ENCODE data around the gene FBN1. TPM values are rescaled to one million over a fixed set of nuclear protein-coding genes. Genes with fewer than 3 reads are reported as not detected.

FBN1 gene
- total RNA-seq, 2 experiments from 2014 or later = 1.1 to 1.6 TPM

GRCh38 chr15:48644467-48644826 lies 1.1 kb downstream of the FBN1 start:
- no peak overlapping the region for H3K27ac Mint-ChIP-seq
- no peaks in the 10 kb centered on the region for H3K9me3 Mint-ChIP-seq
- CTCF ChIA-PET = no interaction called here
- H3K27me3 Mint-ChIP-seq = peaks cover 54% of the 10 kb centered on the region
- peaks cover 10% of the 10 kb centered on the region for H3K4me1 Mint-ChIP-seq
- H3K36me3 Mint-ChIP-seq (ENCODE audit: low read depth) = no peaks in the 10 kb centered on the region
- H3K4me3 Mint-ChIP-seq = peak overlapping the region; percentile 48
- no peak for DNase-seq
- POLR2A ChIA-PET = no interaction called here

GRCh38 chr15:48643776-48644466 lies 1.6 kb downstream of the FBN1 start:
- no peak for DNase-seq
- Mint-ChIP-seq H3K36me3 (ENCODE audit: low read depth) (no peaks in the 10 kb centered on the region), H3K4me1 (peaks cover 10% of the 10 kb centered on the region), H3K9me3 (no peaks in the 10 kb centered on the region), H3K4me3 (peak overlapping the region; percentile 48), H3K27me3 (peaks cover 54% of the 10 kb centered on the region), H3K27ac (no peak overlapping the region)
- ChIA-PET CTCF (no interaction called here), POLR2A (no interaction called here)

- H3K4me3 Mint-ChIP-seq = no peak overlapping the region
- CTCF ChIA-PET = no interaction called here
- no peaks in the 10 kb centered on the region for H3K36me3 Mint-ChIP-seq (ENCODE audit: low read depth)
- H3K27me3 Mint-ChIP-seq = peaks cover 48% of the 10 kb centered on the region
- H3K4me1 Mint-ChIP-seq = peaks cover 10% of the 10 kb centered on the region
- H3K27ac Mint-ChIP-seq = no peak overlapping the region
- POLR2A ChIA-PET = no interaction called here
- no peak for DNase-seq
- no peaks in the 10 kb centered on the region for H3K9me3 Mint-ChIP-seq
These were observed 2.3 kb downstream of the FBN1 start for GRCh38 chr15:48643206-48643605.

GRCh38 chr15:48642795-48643194 lies 2.7 kb downstream of the FBN1 start:
- no peak overlapping the region for H3K27ac Mint-ChIP-seq
- H3K4me1 Mint-ChIP-seq = peaks cover 10% of the 10 kb centered on the region
- CTCF ChIA-PET = no interaction called here
- H3K36me3 Mint-ChIP-seq (ENCODE audit: low read depth) = no peaks in the 10 kb centered on the region
- no peaks in the 10 kb centered on the region for H3K9me3 Mint-ChIP-seq
- H3K27me3 Mint-ChIP-seq = peaks cover 47% of the 10 kb centered on the region
- POLR2A ChIA-PET = no interaction called here
- no peak for DNase-seq
- H3K4me3 Mint-ChIP-seq = no peak overlapping the region

- H3K27ac Mint-ChIP-seq = no peak overlapping the region
- no peak overlapping the region for H3K4me3 Mint-ChIP-seq
- POLR2A ChIA-PET = no interaction called here
- DNase-seq = no peak
- H3K4me1 Mint-ChIP-seq = peaks cover 10% of the 10 kb centered on the region
- H3K9me3 Mint-ChIP-seq = no peaks in the 10 kb centered on the region
- H3K36me3 Mint-ChIP-seq (ENCODE audit: low read depth) = no peaks in the 10 kb centered on the region
- CTCF ChIA-PET = no interaction called here
- H3K27me3 Mint-ChIP-seq = peaks cover 38% of the 10 kb centered on the region
These were observed 4.1 kb downstream of the FBN1 start for GRCh38 chr15:48641416-48641815.

- H3K4me3 Mint-ChIP-seq = no peak overlapping the region
- no peak overlapping the region for H3K27ac Mint-ChIP-seq
- H3K4me1 Mint-ChIP-seq = peaks cover 4% of the 10 kb centered on the region
- H3K27me3 Mint-ChIP-seq = peaks cover 27% of the 10 kb centered on the region
- CTCF ChIA-PET = no interaction called here
- POLR2A ChIA-PET = no interaction called here
- no peaks in the 10 kb centered on the region for H3K36me3 Mint-ChIP-seq (ENCODE audit: low read depth)
- H3K9me3 Mint-ChIP-seq = no peaks in the 10 kb centered on the region
- no peak for DNase-seq
These were observed 6.5 kb downstream of the FBN1 start for GRCh38 chr15:48638963-48639362.

- Mint-ChIP-seq H3K4me3 (no peak overlapping the region), H3K4me1 (peaks cover 4% of the 10 kb centered on the region), H3K9me3 (no peaks in the 10 kb centered on the region), H3K36me3 (ENCODE audit: low read depth) (no peaks in the 10 kb centered on the region), H3K27ac (no peak overlapping the region), H3K27me3 (peaks cover 14% of the 10 kb centered on the region)
- no peak for DNase-seq
- CTCF ChIA-PET = no interaction called here
- POLR2A ChIA-PET = no interaction called here
These were observed 7.9 kb downstream of the FBN1 start for GRCh38 chr15:48637639-48638038.

- no peak overlapping the region for H3K4me3 Mint-ChIP-seq
- CTCF ChIA-PET = no interaction called here
- no peaks in the 10 kb centered on the region for H3K9me3 Mint-ChIP-seq
- no peaks in the 10 kb centered on the region for H3K36me3 Mint-ChIP-seq (ENCODE audit: low read depth)
- POLR2A ChIA-PET = no interaction called here
- H3K27ac Mint-ChIP-seq = no peak overlapping the region
- H3K4me1 Mint-ChIP-seq = peaks cover 3% of the 10 kb centered on the region
- no peak for DNase-seq
- peaks cover 8% of the 10 kb centered on the region for H3K27me3 Mint-ChIP-seq
These were observed 9.0 kb downstream of the FBN1 start for GRCh38 chr15:48636511-48636910.

GRCh38 chr15:48634893-48635292 lies 10.6 kb downstream of the FBN1 start:
- Mint-ChIP-seq H3K9me3 (no peaks in the 10 kb centered on the region), H3K27ac (no peak overlapping the region), H3K36me3 (ENCODE audit: low read depth) (no peaks in the 10 kb centered on the region), H3K4me3 (no peak overlapping the region), H3K27me3 (peaks cover 3% of the 10 kb centered on the region), H3K4me1 (no peaks in the 10 kb centered on the region)
- DNase-seq = no peak
- ChIA-PET CTCF (no interaction called here), POLR2A (no interaction called here)

GRCh38 chr15:48634096-48634495 lies 11.4 kb downstream of the FBN1 start:
- POLR2A ChIA-PET = no interaction called here
- DNase-seq = no peak
- CTCF ChIA-PET = no interaction called here
- Mint-ChIP-seq H3K36me3 (ENCODE audit: low read depth) (no peaks in the 10 kb centered on the region), H3K27me3 (peaks cover 3% of the 10 kb centered on the region), H3K4me3 (no peak overlapping the region), H3K9me3 (no peaks in the 10 kb centered on the region), H3K27ac (no peak overlapping the region), H3K4me1 (no peaks in the 10 kb centered on the region)

- Mint-ChIP-seq H3K36me3 (ENCODE audit: low read depth) (no peaks in the 10 kb centered on the region), H3K4me3 (no peak overlapping the region), H3K9me3 (no peaks in the 10 kb centered on the region), H3K4me1 (no peaks in the 10 kb centered on the region), H3K27me3 (peaks cover 3% of the 10 kb centered on the region), H3K27ac (no peak overlapping the region)
- CTCF ChIA-PET = interaction anchor here (0.6 kb wide), 1 partner anchor 847 kb away, joined by 3 read pairs; no protein-coding TSS in a partner anchor
- POLR2A ChIA-PET = no interaction called here
- DNase-seq = no peak
These were observed 12.9 kb downstream of the FBN1 start for GRCh38 chr15:48632651-48633050.

- POLR2A ChIA-PET = no interaction called here
- no peak for DNase-seq
- Mint-ChIP-seq H3K9me3 (no peaks in the 10 kb centered on the region), H3K4me3 (no peak overlapping the region), H3K36me3 (ENCODE audit: low read depth) (no peaks in the 10 kb centered on the region), H3K27me3 (peaks cover 3% of the 10 kb centered on the region), H3K27ac (no peak overlapping the region), H3K4me1 (no peaks in the 10 kb centered on the region)
- CTCF ChIA-PET = no interaction called here
These were observed 14.2 kb downstream of the FBN1 start for GRCh38 chr15:48631176-48631770.

GRCh38 chr15:48630245-48630644 lies 15.3 kb downstream of the FBN1 start:
- Mint-ChIP-seq H3K36me3 (ENCODE audit: low read depth) (no peaks in the 10 kb centered on the region), H3K4me3 (no peak overlapping the region), H3K27me3 (peaks cover 3% of the 10 kb centered on the region), H3K9me3 (no peaks in the 10 kb centered on the region), H3K27ac (no peak overlapping the region), H3K4me1 (no peaks in the 10 kb centered on the region)
- no peak for DNase-seq
- ChIA-PET POLR2A (no interaction called here), CTCF (no interaction called here)

GRCh38 chr15:48628832-48629231 lies 16.7 kb downstream of the FBN1 start:
- DNase-seq = no peak
- H3K4me3 Mint-ChIP-seq = no peak overlapping the region
- H3K27me3 Mint-ChIP-seq = no peaks in the 10 kb centered on the region
- H3K4me1 Mint-ChIP-seq = no peaks in the 10 kb centered on the region
- no peak overlapping the region for H3K27ac Mint-ChIP-seq
- no peaks in the 10 kb centered on the region for H3K36me3 Mint-ChIP-seq (ENCODE audit: low read depth)
- no peaks in the 10 kb centered on the region for H3K9me3 Mint-ChIP-seq
- POLR2A ChIA-PET = no interaction called here
- CTCF ChIA-PET = no interaction called here

Measured in activated CD4-positive, alpha-beta T cell treated with anti-CD3 and anti-CD28 coated beads, Interleukin-2, amount 10 ng/mL, durations not matched to agents 7 days and 5 days (primary cell).